HG03469 (cell line): ENCODE data around the gene NTM.
"Not testable (repeated sequence)": the region's sequence is repeated elsewhere in the genome, so short reads cannot be mapped to it uniquely, and the experiment has no call there.

Source experiments
- ATAC-seq: cut with Tn5 transposase; IDR thresholded peaks from one replicate; pipeline ENCODE4 v1.9.1; 2021; ENCODE audit warnings: mild to moderate bottlenecking, moderate library complexity, moderate number of reproducible peaks; ENCODE audit not compliant: unreplicated experiment

NTM gene

GRCh38 chr11:131370090-131370751, at the start of gene NTM:
TSS of gene NTM (plus strand) at chr11:131370615.
- no peak for ATAC-seq

GRCh38 chr11:131324921-131325570, 45.4 kb upstream of the NTM start:
- ATAC-seq: no peak

GRCh38 chr11:131326829-131327228, 43.6 kb upstream of the NTM start:
- no peak for ATAC-seq

GRCh38 chr11:131327421-131327820, 43.0 kb upstream of the NTM start:
- ATAC-seq: no peak

- no peak for ATAC-seq
Measured at GRCh38 chr11:131328843-131329242, 41.6 kb upstream of the NTM start.

GRCh38 chr11:131331010-131331409, 39.4 kb upstream of the NTM start:
- no peak for ATAC-seq

- no peak for ATAC-seq
Measured at GRCh38 chr11:131331546-131331945, 38.9 kb upstream of the NTM start.

- no peak for ATAC-seq
Measured at GRCh38 chr11:131334601-131335000, 35.8 kb upstream of the NTM start.

GRCh38 chr11:131341900-131342299, 28.5 kb upstream of the NTM start:
- not testable (repeated sequence) for ATAC-seq

- ATAC-seq: not testable (repeated sequence)
Measured at GRCh38 chr11:131342442-131342841, 28.0 kb upstream of the NTM start.

- ATAC-seq: no peak
Measured at GRCh38 chr11:131345406-131345805, 25.0 kb upstream of the NTM start.

GRCh38 chr11:131349368-131350086, 20.9 kb upstream of the NTM start:
- no peak for ATAC-seq

GRCh38 chr11:131350872-131351271, 19.5 kb upstream of the NTM start:
- ATAC-seq: no peak

- ATAC-seq: no peak
Measured at GRCh38 chr11:131351848-131352247, 18.6 kb upstream of the NTM start.

- ATAC-seq: no peak
Measured at GRCh38 chr11:131353766-131354165, 16.6 kb upstream of the NTM start.

GRCh38 chr11:131354251-131354701, 16.1 kb upstream of the NTM start:
- ATAC-seq: no peak

GRCh38 chr11:131356206-131356605, 14.2 kb upstream of the NTM start:
- no peak for ATAC-seq

- ATAC-seq: no peak
Measured at GRCh38 chr11:131365329-131365930, 5.0 kb upstream of the NTM start.

- ATAC-seq: no peak
Measured at GRCh38 chr11:131370901-131371790, 731 bp downstream of the NTM start.

GRCh38 chr11:131371791-131372104, 1.3 kb downstream of the NTM start:
- no peak for ATAC-seq
